ENCODE data around the gene PIK3C3.

The PIK3C3 gene

DNA sequence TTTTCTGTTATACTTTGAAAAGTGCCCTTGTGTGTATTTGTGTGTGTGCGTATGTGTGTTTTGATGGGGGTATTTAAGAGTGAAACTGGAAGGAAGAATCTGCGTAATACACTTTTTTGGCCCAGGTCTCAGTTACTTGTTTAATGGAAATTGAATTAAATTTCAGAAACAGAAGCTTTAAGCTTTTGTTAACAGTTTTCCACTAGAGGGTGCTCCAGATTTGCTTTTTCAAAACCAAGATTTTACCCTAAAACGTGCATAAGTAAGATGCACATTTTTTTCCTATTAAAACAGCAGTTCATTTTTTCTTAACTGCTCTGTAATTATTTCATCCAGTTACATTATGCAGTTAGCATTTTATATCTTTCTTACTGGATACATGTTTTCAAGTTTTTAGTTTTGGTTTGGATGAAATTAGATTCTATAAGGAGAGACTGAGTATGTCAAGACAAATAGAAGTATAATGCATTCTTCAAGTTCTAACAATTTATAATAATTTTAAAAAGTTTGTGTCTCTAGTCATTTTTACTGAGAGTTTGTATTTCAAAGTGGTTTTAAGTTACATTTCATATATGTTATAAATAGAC lies 97.2 kb downstream of the PIK3C3 start:
- DNase-seq (ENCODE audit: low read depth in 2 of 2): peak; percentile 61 to 67
- peak; percentile 53 for TF ChIP-seq CTCF (IDR thresholded peaks at IDR 0.05; ENCODE audit: low read depth, low read length)
- H3K4me3 ChIP-seq (replicated peaks in 1 of 2; ENCODE audit: low read depth in 2 of 2, low read length in 2 of 2): no peak overlapping the region

- TF ChIP-seq CTCF (IDR thresholded peaks at IDR 0.05; ENCODE audit: low read depth, low read length): peak; percentile 74
- no peak overlapping the region for H3K4me3 ChIP-seq (replicated peaks in 1 of 2; ENCODE audit: low read depth in 2 of 2, low read length in 2 of 2)
- peak; percentile 74 to 80 for DNase-seq (ENCODE audit: low read depth in 2 of 2)
Measured at GRCh38 chr18:42053188-42053781, 98.3 kb downstream of the PIK3C3 start.

DNA sequence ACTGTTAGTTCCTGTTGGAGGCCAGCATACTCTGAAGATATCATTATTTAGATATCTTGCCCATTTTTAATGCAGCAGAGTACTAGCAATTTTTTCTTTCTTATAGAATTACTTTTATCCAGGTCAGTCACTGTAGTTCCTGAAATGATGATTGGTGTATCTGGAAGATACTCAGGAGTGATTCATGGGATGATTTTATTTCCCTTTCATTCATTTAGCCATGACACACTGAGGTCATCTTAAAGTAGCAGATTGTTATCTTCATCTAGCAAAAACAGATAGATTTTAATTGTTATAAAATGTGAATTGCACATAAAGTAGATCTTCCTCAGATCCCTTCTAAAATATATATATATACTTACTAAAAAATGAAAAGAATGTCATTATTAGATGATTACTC lies 109.1 kb downstream of the PIK3C3 start:
- TF ChIP-seq CTCF (IDR thresholded peaks at IDR 0.05; ENCODE audit: low read depth, low read length): no peak
- no peak for DNase-seq (ENCODE audit: low read depth in 2 of 2)

DNA sequence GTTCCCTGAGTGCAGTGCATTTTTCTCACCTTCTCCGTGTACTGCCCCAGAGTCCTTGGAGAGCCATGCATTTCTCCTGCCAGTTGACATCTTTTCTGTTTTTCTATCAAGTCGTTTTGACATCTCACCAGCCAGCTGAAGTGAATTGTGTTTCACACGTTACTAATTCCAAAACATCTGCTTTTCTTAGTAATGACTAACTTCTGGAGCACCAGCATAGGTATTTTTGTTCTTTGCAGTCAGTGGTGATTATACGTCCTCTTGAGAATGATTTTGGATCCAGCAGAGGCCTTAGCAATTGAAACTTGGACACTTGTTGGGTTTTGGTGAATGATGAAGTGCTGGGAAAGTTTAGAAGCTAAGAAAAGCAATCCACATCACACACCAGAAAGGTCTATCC lies 112.5 kb downstream of the PIK3C3 start:
- DNase-seq (ENCODE audit: low read depth in 2 of 2): no peak
- no peak overlapping the region for H3K4me3 ChIP-seq (replicated peaks in 1 of 2; ENCODE audit: low read depth in 2 of 2, low read length in 2 of 2)
- TF ChIP-seq CTCF (IDR thresholded peaks at IDR 0.05; ENCODE audit: low read depth, low read length): no peak

More for the DNA sequence above, 109.1 kb downstream of the PIK3C3 start:
- H3K4me3 ChIP-seq (replicated peaks in 1 of 2; ENCODE audit: low read depth in 2 of 2, low read length in 2 of 2): no peak overlapping the region

GRCh38 chr18:42068030-42068429 lies 113.0 kb downstream of the PIK3C3 start:
- no peak for TF ChIP-seq CTCF (IDR thresholded peaks at IDR 0.05; ENCODE audit: low read depth, low read length)
- DNase-seq (ENCODE audit: low read depth in 2 of 2): no peak

DNA sequence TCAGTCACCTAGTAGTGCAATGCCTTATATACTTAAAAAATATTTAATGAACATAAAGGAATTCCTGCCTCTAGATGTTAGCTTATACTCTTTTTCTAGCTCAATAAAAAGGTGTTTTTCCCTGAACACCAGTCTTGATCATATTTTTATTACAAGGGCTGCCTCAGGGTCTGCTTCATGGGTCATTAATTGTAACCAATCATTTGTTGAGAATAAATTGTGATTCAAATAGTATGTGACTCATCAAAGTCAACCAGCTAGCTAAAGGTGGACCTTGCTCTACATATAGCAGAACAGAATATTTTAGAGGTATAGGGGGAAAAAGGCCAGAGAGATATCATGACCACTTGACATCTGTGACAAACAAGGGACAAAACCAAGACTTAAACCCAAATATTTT lies 114.0 kb downstream of the PIK3C3 start:
- H3K4me3 ChIP-seq (replicated peaks in 1 of 2; ENCODE audit: low read depth in 2 of 2, low read length in 2 of 2): no peak overlapping the region
- no peak for DNase-seq (ENCODE audit: low read depth in 2 of 2)
- no peak for TF ChIP-seq CTCF (IDR thresholded peaks at IDR 0.05; ENCODE audit: low read depth, low read length)

More at GRCh38 chr18:42068030-42068429, 113.0 kb downstream of the PIK3C3 start:
- no peak overlapping the region for H3K4me3 ChIP-seq (replicated peaks in 1 of 2; ENCODE audit: low read depth in 2 of 2, low read length in 2 of 2)

Measured in cardiac fibroblast (primary cell).